Measurements from ENCODE around the gene METTL27.

The METTL27 gene, protein sequence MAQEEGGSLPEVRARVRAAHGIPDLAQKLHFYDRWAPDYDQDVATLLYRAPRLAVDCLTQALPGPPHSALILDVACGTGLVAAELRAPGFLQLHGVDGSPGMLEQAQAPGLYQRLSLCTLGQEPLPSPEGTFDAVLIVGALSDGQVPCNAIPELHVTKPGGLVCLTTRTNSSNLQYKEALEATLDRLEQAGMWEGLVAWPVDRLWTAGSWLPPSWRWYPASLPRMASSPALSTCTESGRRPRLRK

DNA sequence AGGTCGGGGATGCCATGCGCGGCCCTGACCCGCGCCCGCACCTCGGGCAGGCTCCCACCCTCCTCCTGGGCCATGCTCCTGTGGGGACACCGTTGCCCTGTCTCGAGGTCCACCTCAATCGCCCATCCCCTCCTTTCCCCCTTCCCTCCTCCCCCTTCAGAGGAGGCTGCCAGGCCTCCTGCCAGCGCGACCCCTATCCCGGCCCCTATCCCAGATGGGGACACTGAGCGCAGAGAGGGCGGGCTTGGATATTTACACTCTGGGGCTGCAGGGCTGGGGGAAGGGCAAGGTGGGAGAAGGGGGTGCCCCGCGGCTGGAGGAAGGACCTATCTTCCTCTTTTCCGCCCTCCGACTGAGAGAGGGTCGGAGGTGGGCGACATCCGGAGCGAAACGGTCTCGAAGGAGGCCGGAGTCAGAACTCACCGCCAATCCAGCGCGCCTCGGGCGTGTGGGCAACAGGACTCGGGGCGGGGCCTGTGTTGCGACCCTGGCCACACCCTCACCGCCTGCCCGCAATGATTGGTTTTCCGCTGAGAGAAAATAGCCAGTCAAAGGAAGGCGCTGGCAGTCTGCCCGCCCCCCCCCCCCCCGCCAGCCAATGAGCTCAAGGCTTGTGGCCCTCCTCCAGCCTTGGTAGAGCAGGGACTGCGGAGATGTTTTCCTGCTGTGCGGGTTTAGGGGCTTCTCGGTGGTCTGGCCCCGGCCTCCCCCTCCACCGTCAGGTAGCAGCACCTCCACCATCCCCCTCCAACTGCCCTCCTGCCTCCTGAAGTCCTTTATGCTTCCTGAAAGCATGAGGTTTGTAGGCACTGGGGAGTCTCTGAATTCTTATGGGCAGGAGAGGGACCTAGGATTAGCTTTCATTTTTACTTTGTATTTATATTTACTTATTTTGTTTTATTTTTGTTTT, at the start of gene METTL27:
METTL27 (minus strand) TSS at position 450 of the 910 bp plus-strand sequence; CDS start at position 74, 376 bp downstream.
- TF ChIP-seq, protein P1, sequence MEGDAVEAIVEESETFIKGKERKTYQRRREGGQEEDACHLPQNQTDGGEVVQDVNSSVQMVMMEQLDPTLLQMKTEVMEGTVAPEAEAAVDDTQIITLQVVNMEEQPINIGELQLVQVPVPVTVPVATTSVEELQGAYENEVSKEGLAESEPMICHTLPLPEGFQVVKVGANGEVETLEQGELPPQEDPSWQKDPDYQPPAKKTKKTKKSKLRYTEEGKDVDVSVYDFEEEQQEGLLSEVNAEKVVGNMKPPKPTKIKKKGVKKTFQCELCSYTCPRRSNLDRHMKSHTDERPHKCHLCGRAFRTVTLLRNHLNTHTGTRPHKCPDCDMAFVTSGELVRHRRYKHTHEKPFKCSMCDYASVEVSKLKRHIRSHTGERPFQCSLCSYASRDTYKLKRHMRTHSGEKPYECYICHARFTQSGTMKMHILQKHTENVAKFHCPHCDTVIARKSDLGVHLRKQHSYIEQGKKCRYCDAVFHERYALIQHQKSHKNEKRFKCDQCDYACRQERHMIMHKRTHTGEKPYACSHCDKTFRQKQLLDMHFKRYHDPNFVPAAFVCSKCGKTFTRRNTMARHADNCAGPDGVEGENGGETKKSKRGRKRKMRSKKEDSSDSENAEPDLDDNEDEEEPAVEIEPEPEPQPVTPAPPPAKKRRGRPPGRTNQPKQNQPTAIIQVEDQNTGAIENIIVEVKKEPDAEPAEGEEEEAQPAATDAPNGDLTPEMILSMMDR (IDR thresholded peaks at IDR 0.05; ENCODE audit: low read depth, low read length) = no peak
- peak within 1 kb of the TSS; percentile 66 for H3K4me3 ChIP-seq (ENCODE audit: low read depth, low read length)

DNA sequence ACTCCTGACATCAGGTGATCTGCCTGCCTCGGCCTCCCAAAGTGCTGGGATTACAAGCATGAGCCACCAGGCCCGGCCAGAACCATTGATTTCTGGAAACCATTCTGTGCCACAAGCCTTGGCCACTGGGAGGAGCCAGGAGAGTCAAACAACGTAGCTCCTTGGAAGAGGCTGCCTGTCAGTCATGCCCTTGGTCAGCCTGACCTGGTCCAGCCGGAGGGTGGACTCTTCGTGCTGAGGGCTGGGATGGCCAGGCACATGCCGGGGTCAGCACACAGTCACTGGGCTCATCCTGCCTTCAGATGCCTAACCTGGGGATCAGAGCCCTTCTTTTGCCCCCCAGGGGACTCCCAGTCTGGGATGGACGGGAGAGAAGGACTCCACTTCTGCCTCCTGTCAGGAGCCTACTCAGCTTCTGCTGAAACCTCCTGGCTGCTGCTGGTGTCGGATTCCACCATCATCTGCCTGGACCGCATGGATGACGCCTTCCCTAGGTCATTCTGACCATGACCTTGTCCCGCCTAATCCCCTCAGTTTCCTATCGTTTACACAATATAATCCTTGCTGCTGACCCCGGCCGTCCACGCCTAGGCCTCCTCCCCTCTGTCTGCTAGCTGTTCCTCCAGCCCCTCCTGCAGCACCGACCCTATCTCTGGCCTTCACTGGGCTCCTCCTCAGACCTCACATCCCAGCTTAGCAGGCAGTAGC, 49.0 kb upstream of the METTL27 start:
- no peak overlapping the region for H3K4me3 ChIP-seq (ENCODE audit: low read depth, low read length)
- TF ChIP-seq, protein P1 (IDR thresholded peaks at IDR 0.05; ENCODE audit: low read depth, low read length) = no peak

DNA sequence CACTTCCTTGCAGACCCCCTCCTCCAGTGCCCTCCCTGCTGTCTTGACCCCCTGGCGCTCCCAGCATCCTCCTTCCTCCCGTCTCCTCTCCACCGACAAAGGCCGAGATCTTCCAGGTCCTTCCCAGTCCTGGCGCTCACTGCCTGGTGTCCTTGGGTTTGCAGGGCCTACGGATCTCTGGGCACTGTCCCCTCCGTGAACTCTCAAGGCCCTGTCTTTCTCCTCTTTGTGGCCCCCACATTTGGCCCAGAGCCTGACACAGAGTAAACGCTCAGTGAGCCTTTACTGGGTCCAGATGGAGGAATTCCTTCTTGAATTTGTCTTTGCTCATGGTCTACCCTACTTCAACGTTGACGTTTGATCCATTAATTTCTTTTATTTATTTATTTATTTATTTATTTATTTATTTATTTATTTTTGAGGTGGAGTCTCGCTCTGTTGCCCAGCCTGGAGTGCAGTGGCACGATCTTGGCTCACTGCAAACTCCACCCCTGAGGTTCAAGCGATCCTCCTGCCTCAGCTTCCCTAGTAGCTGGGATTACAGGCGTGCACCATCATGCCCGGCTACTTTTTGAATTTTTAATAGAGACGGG, 48.3 kb upstream of the METTL27 start:
- TF ChIP-seq, protein P1 (IDR thresholded peaks at IDR 0.05; ENCODE audit: low read depth, low read length) = no peak

DNA sequence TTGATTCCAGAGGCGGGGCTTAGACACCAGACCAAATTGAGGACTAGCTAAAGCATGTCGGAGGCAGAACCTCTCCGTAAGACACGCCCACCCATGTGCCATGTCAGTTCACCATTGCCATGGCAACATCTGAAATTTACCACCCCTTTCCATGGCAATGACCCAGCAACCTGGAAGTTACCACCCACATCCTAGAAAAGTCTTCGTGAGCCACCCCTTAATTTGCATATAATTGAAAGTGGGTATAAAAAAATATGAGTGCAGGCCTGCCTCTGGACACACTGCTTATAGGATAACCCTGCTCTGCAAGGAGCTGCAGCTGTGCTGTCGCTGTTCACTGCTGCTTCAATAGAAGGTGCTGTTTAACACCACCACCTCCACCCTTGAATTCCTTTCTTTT, 46.6 kb upstream of the METTL27 start:
- H3K4me3 ChIP-seq (ENCODE audit: low read depth, low read length) = no peak overlapping the region
- TF ChIP-seq, protein P1 (IDR thresholded peaks at IDR 0.05; ENCODE audit: low read depth, low read length) = no peak

More for the DNA sequence above, 48.3 kb upstream of the METTL27 start:
- no peak overlapping the region for H3K4me3 ChIP-seq (ENCODE audit: low read depth, low read length)

DNA sequence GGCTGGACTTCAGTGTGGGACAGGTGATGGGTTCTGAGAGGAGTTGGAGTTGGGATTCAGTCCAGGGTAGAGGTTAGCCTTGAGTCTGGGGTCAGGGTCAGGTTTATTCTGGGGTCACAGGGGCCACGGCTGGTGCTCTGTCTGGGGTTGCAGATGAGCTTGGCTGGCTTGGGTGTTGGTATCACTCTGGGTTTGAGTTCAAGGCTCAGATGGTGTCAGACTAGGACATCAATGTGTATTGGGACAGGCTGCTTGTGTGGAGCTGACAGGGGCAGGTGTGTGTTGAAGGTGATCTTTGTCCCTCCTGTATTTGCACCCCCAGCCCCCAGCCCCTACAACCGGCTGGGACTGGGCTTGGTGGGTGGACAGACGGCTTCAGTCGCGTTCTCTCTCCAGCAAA, 45.4 kb upstream of the METTL27 start:
- H3K4me3 ChIP-seq (ENCODE audit: low read depth, low read length) = no peak overlapping the region
- TF ChIP-seq, protein P1 (IDR thresholded peaks at IDR 0.05; ENCODE audit: low read depth, low read length) = no peak

DNA sequence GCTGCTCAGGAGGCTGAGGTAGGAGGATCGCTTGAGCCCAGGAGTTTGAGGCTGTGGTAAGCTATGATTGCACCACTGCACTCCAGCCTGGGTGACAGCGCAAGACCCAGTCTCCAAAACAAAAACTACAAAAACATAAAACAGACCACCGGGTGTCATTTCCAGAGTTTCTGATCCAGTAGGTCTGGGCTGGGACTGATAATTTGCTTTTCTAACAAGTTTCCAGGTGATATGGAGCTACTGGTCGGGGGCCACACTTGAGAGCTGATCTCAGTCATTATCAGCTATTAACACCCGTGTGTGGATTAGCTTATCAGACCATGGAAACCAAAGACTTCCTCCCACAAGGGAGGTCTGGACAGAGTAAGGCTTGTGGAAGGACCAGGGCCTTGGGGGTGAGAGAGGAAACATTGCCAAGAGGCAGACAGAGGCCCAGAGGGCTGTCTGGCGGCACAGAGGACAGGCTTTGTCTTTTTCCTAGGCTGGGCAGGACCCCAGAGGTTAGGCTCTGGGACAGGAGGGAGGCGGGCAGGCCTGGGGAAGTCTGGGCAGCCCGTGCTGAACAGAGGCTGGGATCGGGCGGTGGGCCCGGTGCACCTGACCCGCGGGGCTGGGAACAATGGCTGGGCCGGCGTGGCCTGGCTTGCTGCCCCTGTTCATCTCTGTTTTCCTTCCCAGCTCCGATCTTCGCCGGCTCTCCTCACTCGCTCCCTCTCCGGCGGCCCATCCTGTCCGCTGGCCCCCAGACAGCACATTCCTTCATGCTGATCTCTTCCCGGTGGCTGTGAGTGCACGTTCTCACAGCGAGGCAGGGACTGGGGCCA, 43.9 kb upstream of the METTL27 start:
- TF ChIP-seq, protein P1 (IDR thresholded peaks at IDR 0.05; ENCODE audit: low read depth, low read length) = no peak
- no peak overlapping the region for H3K4me3 ChIP-seq (ENCODE audit: low read depth, low read length)

Measured in WI38 (cell line).